HG02885 (cell line): ENCODE measurements around the gene TGFBR2.
"Not testable (repeated sequence)": the region's sequence is repeated elsewhere in the genome, so short reads cannot be mapped to it uniquely, and the experiment has no call there.

Experiments used
- ATAC-seq: cut with Tn5 transposase; IDR thresholded peaks from one replicate; pipeline ENCODE4 v1.9.1; 2021; ENCODE audit warnings: mild to moderate bottlenecking; ENCODE audit not compliant: unreplicated experiment, poor library complexity

Gene TGFBR2

GRCh38 chr3:30654269-30654668, 47.9 kb downstream of the TGFBR2 start:
- no peak for ATAC-seq

- peak; percentile 44 for ATAC-seq
Measured at GRCh38 chr3:30655187-30655812, 48.9 kb downstream of the TGFBR2 start.

GRCh38 chr3:30656624-30657141, 50.3 kb downstream of the TGFBR2 start:
- no peak for ATAC-seq

GRCh38 chr3:30657914-30658313, 51.5 kb downstream of the TGFBR2 start:
- ATAC-seq = peak; percentile 21

GRCh38 chr3:30658328-30659052, 52.1 kb downstream of the TGFBR2 start:
- peak; percentile 81 for ATAC-seq

- no peak for ATAC-seq
Measured at GRCh38 chr3:30659270-30660130, 53.1 kb downstream of the TGFBR2 start.

- ATAC-seq = no peak
Measured at GRCh38 chr3:30660136-30660535, 53.7 kb downstream of the TGFBR2 start.

- no peak for ATAC-seq
Measured at GRCh38 chr3:30660656-30661055, 54.3 kb downstream of the TGFBR2 start.

GRCh38 chr3:30661098-30661873, 54.9 kb downstream of the TGFBR2 start:
- no peak for ATAC-seq

GRCh38 chr3:30662836-30663235, 56.4 kb downstream of the TGFBR2 start:
- no peak for ATAC-seq

GRCh38 chr3:30663533-30664241, 57.3 kb downstream of the TGFBR2 start:
- no peak for ATAC-seq

- no peak for ATAC-seq
Measured at GRCh38 chr3:30664459-30664858, 58.1 kb downstream of the TGFBR2 start.

- ATAC-seq = no peak
Measured at GRCh38 chr3:30664884-30665283, 58.5 kb downstream of the TGFBR2 start.

GRCh38 chr3:30665539-30665938, 59.1 kb downstream of the TGFBR2 start:
- ATAC-seq = no peak

GRCh38 chr3:30666572-30667279, 60.3 kb downstream of the TGFBR2 start:
- no peak for ATAC-seq

GRCh38 chr3:30667280-30667651, 60.9 kb downstream of the TGFBR2 start:
- no peak for ATAC-seq

GRCh38 chr3:30668051-30668609, 61.7 kb downstream of the TGFBR2 start:
- no peak for ATAC-seq

GRCh38 chr3:30669360-30669934, 63.0 kb downstream of the TGFBR2 start:
- ATAC-seq = not testable (repeated sequence)
